Measurements from ENCODE around the gene NAE1.

- TF ChIP-seq, protein P1, sequence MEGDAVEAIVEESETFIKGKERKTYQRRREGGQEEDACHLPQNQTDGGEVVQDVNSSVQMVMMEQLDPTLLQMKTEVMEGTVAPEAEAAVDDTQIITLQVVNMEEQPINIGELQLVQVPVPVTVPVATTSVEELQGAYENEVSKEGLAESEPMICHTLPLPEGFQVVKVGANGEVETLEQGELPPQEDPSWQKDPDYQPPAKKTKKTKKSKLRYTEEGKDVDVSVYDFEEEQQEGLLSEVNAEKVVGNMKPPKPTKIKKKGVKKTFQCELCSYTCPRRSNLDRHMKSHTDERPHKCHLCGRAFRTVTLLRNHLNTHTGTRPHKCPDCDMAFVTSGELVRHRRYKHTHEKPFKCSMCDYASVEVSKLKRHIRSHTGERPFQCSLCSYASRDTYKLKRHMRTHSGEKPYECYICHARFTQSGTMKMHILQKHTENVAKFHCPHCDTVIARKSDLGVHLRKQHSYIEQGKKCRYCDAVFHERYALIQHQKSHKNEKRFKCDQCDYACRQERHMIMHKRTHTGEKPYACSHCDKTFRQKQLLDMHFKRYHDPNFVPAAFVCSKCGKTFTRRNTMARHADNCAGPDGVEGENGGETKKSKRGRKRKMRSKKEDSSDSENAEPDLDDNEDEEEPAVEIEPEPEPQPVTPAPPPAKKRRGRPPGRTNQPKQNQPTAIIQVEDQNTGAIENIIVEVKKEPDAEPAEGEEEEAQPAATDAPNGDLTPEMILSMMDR (conservative IDR thresholded peaks at IDR 0.05), result no peak
- TF ChIP-seq ZFX (IDR thresholded peaks at IDR 0.05), result no peak
Measured at GRCh38 chr16:66824006-66824405, 6.8 kb downstream of the NAE1 start.

Data from C4-2B (cell line).